SU-DHL-6 (cell line): Measurements from ENCODE around the gene EXOC2.

Source experiments
- H2AFZ ChIP-seq: fragments of 200-600 bp; sonication (generic); 2 replicates; pipeline ENCODE4 v1.6.1; 2014; ENCODE audit warnings: low read depth, mild to moderate bottlenecking, moderate library complexity, mixed read lengths, antibody characterized with exemption, low read length; ENCODE audit not compliant: severe bottlenecking
- H3F3A ChIP-seq: fragments of 200-600 bp; shearing (Covaris generic); 2 replicates; pipeline ENCODE4 v1.6.0; 2016; ENCODE audit warnings: antibody characterized with exemption, mild to moderate bottlenecking; ENCODE audit not compliant: insufficient read depth
- H3K27ac ChIP-seq: fragments of 200-600 bp; sonication (generic); 2 replicates; pipeline ENCODE4 v1.5.1; 2016; ENCODE audit warnings: low read depth, mild to moderate bottlenecking, low read length, moderate library complexity, mixed read lengths
- H3K27me3 ChIP-seq: fragments of 200-600 bp; sonication (generic), shearing (Covaris generic); 2 replicates; pipeline ENCODE4 v1.6.0; 2014; ENCODE audit warnings: mild to moderate bottlenecking, low read length
- H3K36me3 ChIP-seq: fragments of 200-600 bp; sonication (generic); 2 replicates; pipeline ENCODE4 v1.6.1; 2014; ENCODE audit warnings: mild to moderate bottlenecking, low read length, mixed read lengths
- H3K4me2 ChIP-seq: fragments of 300-600, 200-600 bp; shearing (Covaris generic), sonication (generic); 2 replicates; pipeline ENCODE4 v1.6.0; 2014; ENCODE audit warnings: low read length, low read depth, mild to moderate bottlenecking; ENCODE audit not compliant: poor library complexity, severe bottlenecking
- H3K4me3 ChIP-seq: fragments of 200-600 bp; sonication (generic); 2 replicates; pipeline ENCODE4 v1.5.1; 2014; ENCODE audit warnings: antibody characterized with exemption, low read length, mild to moderate bottlenecking, mixed read lengths; ENCODE audit not compliant: insufficient read depth, poor library complexity, severe bottlenecking
- H3K79me2 ChIP-seq: fragments of 200-600 bp; sonication (generic); 2 replicates; pipeline ENCODE4 v1.6.1; 2014; ENCODE audit warnings: mild to moderate bottlenecking, low read length, moderate library complexity; ENCODE audit not compliant: insufficient read depth
- H3K9ac ChIP-seq: fragments of 200-600 bp; sonication (generic); 2 replicates; pipeline ENCODE4 v1.7.0; 2014; ENCODE audit warnings: mild to moderate bottlenecking, low read length
- H3K9me2 ChIP-seq: fragments of 200-600 bp; sonication (generic); replicated peaks from 2 replicates; pipeline ENCODE4 v1.6.1; 2014; ENCODE audit warnings: low read length; ENCODE audit not compliant: insufficient read depth
- H3K9me3 ChIP-seq: fragments of 200-600 bp; sonication (generic); 2 replicates; pipeline ENCODE4 v1.6.1; 2014; ENCODE audit warnings: low read length, mixed read lengths; ENCODE audit not compliant: insufficient read depth
- H4K20me1 ChIP-seq: fragments of 200-600 bp; sonication (generic); 2 replicates; pipeline ENCODE4 v1.6.1; 2014; ENCODE audit warnings: low read depth, mild to moderate bottlenecking, antibody characterized with exemption, low read length, moderate library complexity, mixed read lengths
- CTCF ChIP-seq: fragments of 200-600 bp; sonication (generic); IDR thresholded peaks from one replicate; pipeline ENCODE4 v1.5.1; 2017; ENCODE audit warnings: antibody characterized with exemption, mild to moderate bottlenecking, low read length, moderate library complexity; ENCODE audit not compliant: insufficient read depth, poor library complexity, severe bottlenecking
- EZH2phosphoT487 ChIP-seq: fragments of 200-600 bp; sonication (generic), shearing (Covaris generic); conservative IDR thresholded peaks from 2 replicates; pipeline ENCODE4 v1.6.1; 2018; ENCODE audit warnings: mild to moderate bottlenecking, antibody characterized with exemption, low read length, moderate library complexity, mixed read lengths

The EXOC2 gene

GRCh38 chr6:548517-548916 is 144.4 kb downstream of the EXOC2 start:
- no peaks in the 10 kb centered on the region for H3K79me2 ChIP-seq
- H3K4me3 ChIP-seq: no peak overlapping the region
- H3K27ac ChIP-seq: no peak overlapping the region
- H3K9me3 ChIP-seq: no peaks in the 10 kb centered on the region
- no peak overlapping the region for H3K9ac ChIP-seq
- no peaks in the 10 kb centered on the region for H3K27me3 ChIP-seq
- H4K20me1 ChIP-seq: no peaks in the 10 kb centered on the region
- no peak overlapping the region for H2AFZ ChIP-seq
- H3K9me2 ChIP-seq: no peaks in the 10 kb centered on the region
- H3K36me3 ChIP-seq: peaks cover 6% of the 10 kb centered on the region; the same call in 1 of the 2 replicates
- no peaks in the 10 kb centered on the region for H3F3A ChIP-seq
- TF ChIP-seq EZH2phosphoT487: no peak
- H3K4me2 ChIP-seq: no peak overlapping the region

GRCh38 chr6:548091-548490 is 144.8 kb downstream of the EXOC2 start:
- H3F3A ChIP-seq: no peaks in the 10 kb centered on the region
- H3K27ac ChIP-seq: no peak overlapping the region
- no peaks in the 10 kb centered on the region for H3K9me3 ChIP-seq
- H4K20me1 ChIP-seq: no peaks in the 10 kb centered on the region
- TF ChIP-seq EZH2phosphoT487: no peak
- no peak for TF ChIP-seq CTCF
- no peak overlapping the region for H2AFZ ChIP-seq
- H3K36me3 ChIP-seq: peaks cover 10% of the 10 kb centered on the region; the same call in 1 of the 2 replicates
- H3K79me2 ChIP-seq: no peaks in the 10 kb centered on the region
- no peaks in the 10 kb centered on the region for H3K27me3 ChIP-seq
- no peak overlapping the region for H3K4me3 ChIP-seq
- H3K9me2 ChIP-seq: no peaks in the 10 kb centered on the region
- H3K9ac ChIP-seq: no peak overlapping the region
- H3K4me2 ChIP-seq: no peak overlapping the region

- Histone ChIP-seq H3K4me3 (no peak overlapping the region), H3K9me2 (no peaks in the 10 kb centered on the region), H3K27ac (no peak overlapping the region), H3K9me3 (no peaks in the 10 kb centered on the region), H2AFZ (no peak overlapping the region), H3K79me2 (no peaks in the 10 kb centered on the region), H3K27me3 (no peaks in the 10 kb centered on the region), H3K36me3 (peaks cover 17% of the 10 kb centered on the region; the same call in 1 of the 2 replicates), H3K9ac (no peak overlapping the region), H4K20me1 (no peaks in the 10 kb centered on the region), H3F3A (no peaks in the 10 kb centered on the region), H3K4me2 (no peak overlapping the region)
- no peak for TF ChIP-seq CTCF
- TF ChIP-seq EZH2phosphoT487: no peak
These were observed 152.4 kb downstream of the EXOC2 start for GRCh38 chr6:540490-540889.

GRCh38 chr6:537114-537513 is 155.8 kb downstream of the EXOC2 start:
- H3K4me2 ChIP-seq: no peak overlapping the region
- TF ChIP-seq CTCF (no peak), EZH2phosphoT487 (no peak)
- H3K9me3 ChIP-seq: no peaks in the 10 kb centered on the region
- H3K9me2 ChIP-seq: no peaks in the 10 kb centered on the region
- H3K27ac ChIP-seq: no peak overlapping the region
- no peaks in the 10 kb centered on the region for H3F3A ChIP-seq
- no peaks in the 10 kb centered on the region for H3K27me3 ChIP-seq
- peaks cover 13% of the 10 kb centered on the region; the same call in 1 of the 2 replicates for H3K36me3 ChIP-seq
- H3K4me3 ChIP-seq: no peak overlapping the region
- no peak overlapping the region for H3K9ac ChIP-seq
- H4K20me1 ChIP-seq: no peaks in the 10 kb centered on the region
- no peaks in the 10 kb centered on the region for H3K79me2 ChIP-seq
- no peak overlapping the region for H2AFZ ChIP-seq
